SK-N-MC (cell line): ENCODE measurements around the gene IL31.

Experiments
- EZH2 ChIP-seq: fragments of 200-600 bp; sonication (generic); IDR thresholded peaks from one replicate; pipeline ENCODE4 v1.6.1; 2017; ENCODE audit warnings: antibody characterized with exemption
- FOXP2 ChIP-seq: optimal IDR thresholded peaks from 2 replicates; pipeline ENCODE3; 2011; ENCODE audit warnings: mild to moderate bottlenecking, moderate library complexity; ENCODE audit not compliant: insufficient read depth; ENCODE audit errors: extremely low read length, control extremely low read depth
- POLR2AphosphoS5 ChIP-seq: IDR thresholded peaks from 2 replicates; pipeline ENCODE4 v1.6.1; 2012; ENCODE audit warnings: mild to moderate bottlenecking, low read depth, low read length, borderline replicate concordance

DNA sequence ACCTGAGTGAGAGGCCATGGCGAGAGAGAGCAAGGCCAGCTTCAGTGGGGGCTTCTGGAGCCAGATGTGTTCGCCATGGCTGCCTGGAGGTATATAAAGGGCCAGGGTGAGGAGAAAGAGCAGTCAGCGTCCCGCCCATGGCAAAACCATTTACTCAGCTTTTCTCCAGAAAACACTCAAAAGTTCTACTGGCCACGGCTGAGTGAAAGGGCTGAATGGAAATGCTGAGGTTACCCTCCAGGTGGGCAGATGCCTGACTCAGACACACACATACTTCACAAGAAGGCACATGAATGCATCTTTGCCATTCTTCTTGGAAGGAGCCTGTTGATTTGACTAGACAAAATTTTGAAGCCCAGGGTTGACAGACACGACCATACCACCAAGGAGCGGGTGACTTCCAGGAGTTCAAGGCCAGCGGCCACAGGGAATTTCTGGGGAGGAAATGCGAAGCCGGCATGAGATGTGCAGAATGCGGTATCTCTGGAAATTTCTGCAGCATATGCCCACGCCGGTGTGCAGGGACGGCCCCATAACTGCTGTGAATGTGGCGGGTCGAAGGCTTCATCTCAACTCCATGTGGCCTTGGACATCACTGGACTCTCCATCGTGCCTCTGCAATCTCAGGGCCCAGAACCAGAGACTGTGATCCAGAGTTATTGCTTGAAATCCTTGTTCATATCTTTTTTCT lies at the start of gene IL31:
- TF ChIP-seq EZH2 (no peak), POLR2AphosphoS5 (no peak), FOXP2 (no peak)
